ENCODE measurements around the gene KRTAP12-2.
"Not testable (repeated sequence)": the region's sequence is repeated elsewhere in the genome, so short reads cannot be mapped to it uniquely, and the experiment has no call there.

The KRTAP12-2 gene

DNA sequence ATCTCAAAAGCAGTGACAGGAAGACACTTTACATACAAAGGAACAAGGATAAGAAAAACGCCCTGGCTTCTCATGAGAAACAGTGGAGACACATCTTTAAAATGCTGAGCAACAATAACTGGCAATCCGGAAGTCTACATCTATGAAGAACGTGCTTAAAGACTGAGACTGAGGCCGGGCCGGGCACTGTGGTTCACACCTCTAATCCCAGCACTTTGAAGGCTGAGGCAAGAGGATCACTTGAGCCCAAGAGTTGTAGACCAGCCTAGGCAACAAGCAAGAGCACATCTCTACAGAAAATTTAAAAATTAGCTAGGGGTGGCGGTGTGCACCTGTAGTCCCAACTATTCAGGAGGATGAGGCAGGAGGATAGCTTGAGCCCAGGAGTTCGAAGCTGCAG is 17.4 kb upstream of the KRTAP12-2 start:
- whole genome bisulfite sequencing, 2 experiments, result 86 to 90% methylated on average over 7 of the region's 7 CpGs
- H3K27ac ChIP-seq (ENCODE audit: insufficient read depth, low read depth, low read length, poor library complexity, severe bottlenecking), result no peak overlapping the region
- H3K4me1 ChIP-seq (ENCODE audit: control insufficient read depth, insufficient read depth, low read length), result peaks cover 14% of the 10 kb centered on the region
- H3K36me3 ChIP-seq (ENCODE audit: control insufficient read depth, insufficient read depth, low read length), result no peaks in the 10 kb centered on the region
- no peak overlapping the region for H3K4me3 ChIP-seq (ENCODE audit: insufficient read depth, low read depth, low read length)
- H3K9me3 ChIP-seq (ENCODE audit: control insufficient read depth, low read length), result no peaks in the 10 kb centered on the region
- no peaks in the 10 kb centered on the region for H3K27me3 ChIP-seq (ENCODE audit: control insufficient read depth, insufficient read depth, low read length, poor library complexity, severe bottlenecking)

DNA sequence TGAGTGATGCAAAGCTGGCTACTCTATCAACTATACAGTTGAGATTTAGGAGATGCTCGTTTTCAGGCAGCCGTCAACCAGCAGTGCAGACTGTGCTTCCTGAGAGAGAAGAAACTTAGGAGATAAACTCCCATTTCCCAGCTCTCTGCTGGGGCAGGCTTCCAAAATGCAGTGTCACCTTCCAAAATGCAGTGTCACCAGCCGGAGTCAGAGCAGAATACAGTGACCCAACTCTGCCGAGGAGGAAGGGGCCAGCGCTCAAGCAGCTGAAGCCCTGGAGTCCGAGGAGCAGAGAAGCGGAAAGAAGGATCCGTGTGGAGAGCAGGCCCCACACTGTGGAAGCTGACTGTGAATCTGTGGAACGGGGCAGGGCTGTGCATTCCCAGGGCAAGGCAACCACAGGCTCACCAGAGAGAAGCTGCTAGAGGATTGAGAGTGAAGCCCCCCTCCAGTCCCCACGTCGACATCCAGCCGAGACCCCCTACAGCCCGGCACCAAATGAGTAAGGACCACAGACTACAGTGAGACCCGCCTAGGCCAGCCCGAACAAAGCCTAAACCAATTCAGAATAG is 15.9 kb upstream of the KRTAP12-2 start:
- Histone ChIP-seq H3K36me3 (ENCODE audit: control insufficient read depth, insufficient read depth, low read length) (no peaks in the 10 kb centered on the region), H3K27me3 (ENCODE audit: control insufficient read depth, insufficient read depth, low read length, poor library complexity, severe bottlenecking) (no peaks in the 10 kb centered on the region), H3K9me3 (ENCODE audit: control insufficient read depth, low read length) (no peaks in the 10 kb centered on the region), H3K4me3 (ENCODE audit: insufficient read depth, low read depth, low read length) (no peak overlapping the region), H3K27ac (ENCODE audit: insufficient read depth, low read depth, low read length, poor library complexity, severe bottlenecking) (no peak overlapping the region), H3K4me1 (ENCODE audit: control insufficient read depth, insufficient read depth, low read length) (peaks cover 13% of the 10 kb centered on the region)
- WGBS, 2 experiments, result 90 to 92% methylated on average over 15 of the region's 15 CpGs

GRCh38 chr21:44681861-44682579 is 15.3 kb upstream of the KRTAP12-2 start, which contains the start of gene KRTAP12-1:
Gene KRTAP12-1 (minus strand): TSS chr21:44682163. CDS start chr21:44682123, 40 bp downstream.
- H3K27me3 ChIP-seq (ENCODE audit: control insufficient read depth, insufficient read depth, low read length, poor library complexity, severe bottlenecking), result no peaks in the 10 kb centered on the region
- no peaks in the 10 kb centered on the region for H3K36me3 ChIP-seq (ENCODE audit: control insufficient read depth, insufficient read depth, low read length)
- no peaks in the 10 kb centered on the region for H3K9me3 ChIP-seq (ENCODE audit: control insufficient read depth, low read length)
- H3K4me1 ChIP-seq (ENCODE audit: control insufficient read depth, insufficient read depth, low read length), result peaks cover 7% of the 10 kb centered on the region
- no peak within 1 kb of the TSS for H3K27ac ChIP-seq (ENCODE audit: insufficient read depth, low read depth, low read length, poor library complexity, severe bottlenecking)
- WGBS, 2 experiments, result 94 to 95% methylated on average over 23 of the region's 23 CpGs
- no peak within 1 kb of the TSS for H3K4me3 ChIP-seq (ENCODE audit: insufficient read depth, low read depth, low read length)

DNA sequence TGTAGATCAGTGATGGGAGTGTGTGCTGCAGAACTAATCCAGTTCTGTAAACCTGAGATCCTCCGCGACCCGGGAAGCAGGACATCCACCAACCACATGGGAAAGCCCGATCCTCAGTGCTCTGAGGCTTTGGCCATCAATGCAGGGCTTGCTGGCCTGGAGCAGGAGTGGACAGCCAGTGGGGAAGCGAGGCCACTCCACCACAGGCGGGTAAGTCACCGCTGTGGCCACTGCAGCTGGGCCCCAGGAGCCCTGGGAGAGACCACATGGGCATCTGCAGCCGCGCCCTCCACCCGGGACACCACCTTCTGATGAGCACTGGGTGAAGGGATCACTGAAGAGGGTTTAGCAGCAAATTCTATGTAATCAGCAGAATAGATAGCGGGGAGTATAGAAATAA is 14.4 kb upstream of the KRTAP12-2 start:
- Histone ChIP-seq H3K4me1 (ENCODE audit: control insufficient read depth, insufficient read depth, low read length) (no peaks in the 10 kb centered on the region), H3K27me3 (ENCODE audit: control insufficient read depth, insufficient read depth, low read length, poor library complexity, severe bottlenecking) (no peaks in the 10 kb centered on the region), H3K9me3 (ENCODE audit: control insufficient read depth, low read length) (no peaks in the 10 kb centered on the region), H3K4me3 (ENCODE audit: insufficient read depth, low read depth, low read length) (no peak overlapping the region), H3K36me3 (ENCODE audit: control insufficient read depth, insufficient read depth, low read length) (no peaks in the 10 kb centered on the region), H3K27ac (ENCODE audit: insufficient read depth, low read depth, low read length, poor library complexity, severe bottlenecking) (no peak overlapping the region)
- 83% methylated on average over 11 of the region's 11 CpGs for WGBS, 2 experiments

- Histone ChIP-seq H3K9me3 (ENCODE audit: control insufficient read depth, low read length) (no peaks in the 10 kb centered on the region), H3K27me3 (ENCODE audit: control insufficient read depth, insufficient read depth, low read length, poor library complexity, severe bottlenecking) (no peaks in the 10 kb centered on the region), H3K27ac (ENCODE audit: insufficient read depth, low read depth, low read length, poor library complexity, severe bottlenecking) (no peak overlapping the region), H3K36me3 (ENCODE audit: control insufficient read depth, insufficient read depth, low read length) (no peaks in the 10 kb centered on the region), H3K4me3 (ENCODE audit: insufficient read depth, low read depth, low read length) (no peak overlapping the region), H3K4me1 (ENCODE audit: control insufficient read depth, insufficient read depth, low read length) (no peaks in the 10 kb centered on the region)
- WGBS, 2 experiments, result 95% methylated on average over 13 of the region's 13 CpGs
These were observed 11.2 kb upstream of the KRTAP12-2 start for GRCh38 chr21:44677881-44678280.

DNA sequence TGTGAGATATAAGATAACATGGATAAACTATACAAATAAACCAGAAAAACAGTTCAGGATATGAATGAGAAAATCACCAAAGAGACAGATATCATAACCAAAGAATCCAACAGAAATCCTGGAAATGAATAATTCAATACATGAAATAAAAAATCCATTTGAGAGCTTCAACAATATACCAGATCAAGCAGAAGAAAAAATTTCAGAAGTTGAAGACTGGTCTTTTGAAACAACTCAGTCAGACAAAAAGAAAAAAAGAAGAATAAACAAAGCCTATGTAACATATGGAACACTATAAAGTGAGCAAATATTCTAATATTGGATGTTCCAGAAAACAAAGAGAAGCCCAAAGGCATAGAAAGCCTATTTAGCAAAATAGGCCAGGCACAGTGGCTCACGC is 5.2 kb upstream of the KRTAP12-2 start:
- no peaks in the 10 kb centered on the region for H3K4me1 ChIP-seq (ENCODE audit: control insufficient read depth, insufficient read depth, low read length)
- no peaks in the 10 kb centered on the region for H3K36me3 ChIP-seq (ENCODE audit: control insufficient read depth, insufficient read depth, low read length)
- H3K27me3 ChIP-seq (ENCODE audit: control insufficient read depth, insufficient read depth, low read length, poor library complexity, severe bottlenecking), result no peaks in the 10 kb centered on the region
- no peak overlapping the region for H3K4me3 ChIP-seq (ENCODE audit: insufficient read depth, low read depth, low read length)
- H3K9me3 ChIP-seq (ENCODE audit: control insufficient read depth, low read length), result no peaks in the 10 kb centered on the region
- WGBS, 2 experiments, result 100% methylated on average over 1 of the region's 1 CpG
- no peak overlapping the region for H3K27ac ChIP-seq (ENCODE audit: insufficient read depth, low read depth, low read length, poor library complexity, severe bottlenecking)

GRCh38 chr21:44670642-44671432 is 4.1 kb upstream of the KRTAP12-2 start:
- Histone ChIP-seq H3K27ac (ENCODE audit: insufficient read depth, low read depth, low read length, poor library complexity, severe bottlenecking) (no peak overlapping the region), H3K4me3 (ENCODE audit: insufficient read depth, low read depth, low read length) (no peak overlapping the region), H3K4me1 (ENCODE audit: control insufficient read depth, insufficient read depth, low read length) (no peaks in the 10 kb centered on the region), H3K27me3 (ENCODE audit: control insufficient read depth, insufficient read depth, low read length, poor library complexity, severe bottlenecking) (no peaks in the 10 kb centered on the region), H3K36me3 (ENCODE audit: control insufficient read depth, insufficient read depth, low read length) (no peaks in the 10 kb centered on the region), H3K9me3 (ENCODE audit: control insufficient read depth, low read length) (no peaks in the 10 kb centered on the region)
- WGBS, 2 experiments, result 91 to 92% methylated on average over 3 of the region's 3 CpGs

- Histone ChIP-seq H3K27me3 (ENCODE audit: control insufficient read depth, insufficient read depth, low read length, poor library complexity, severe bottlenecking) (no peaks in the 10 kb centered on the region), H3K36me3 (ENCODE audit: control insufficient read depth, insufficient read depth, low read length) (no peaks in the 10 kb centered on the region), H3K9me3 (ENCODE audit: control insufficient read depth, low read length) (no peaks in the 10 kb centered on the region), H3K27ac (ENCODE audit: insufficient read depth, low read depth, low read length, poor library complexity, severe bottlenecking) (no peak overlapping the region), H3K4me3 (ENCODE audit: insufficient read depth, low read depth, low read length) (no peak overlapping the region), H3K4me1 (ENCODE audit: control insufficient read depth, insufficient read depth, low read length) (no peaks in the 10 kb centered on the region)
- 71 to 79% methylated on average over 1 of the region's 1 CpG for WGBS, 2 experiments
These were observed 885 bp upstream of the KRTAP12-2 start for GRCh38 chr21:44667612-44668011.

DNA sequence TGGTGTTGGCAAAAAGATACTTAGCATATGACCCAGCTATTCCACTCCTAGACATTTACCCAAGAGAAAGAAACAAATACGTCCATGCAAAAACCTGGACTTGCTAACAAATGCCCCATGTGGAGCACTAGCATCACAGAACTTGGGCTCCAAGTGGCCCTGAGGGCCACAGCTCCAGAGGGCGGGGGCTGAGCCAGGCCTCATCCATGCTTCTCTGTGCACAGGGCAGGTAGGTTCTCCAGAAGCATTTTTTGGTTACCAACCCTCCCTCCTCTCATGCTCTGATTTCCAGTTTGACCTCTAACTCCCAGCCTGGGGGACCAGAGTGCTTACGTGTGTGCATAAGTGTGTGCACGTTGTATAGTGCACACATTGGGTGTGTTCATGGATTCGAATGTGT is 2.0 kb downstream of the KRTAP12-2 start:
- no peaks in the 10 kb centered on the region for H3K36me3 ChIP-seq (ENCODE audit: control insufficient read depth, insufficient read depth, low read length)
- H3K27me3 ChIP-seq (ENCODE audit: control insufficient read depth, insufficient read depth, low read length, poor library complexity, severe bottlenecking), result no peaks in the 10 kb centered on the region
- no peaks in the 10 kb centered on the region for H3K9me3 ChIP-seq (ENCODE audit: control insufficient read depth, low read length)
- no peaks in the 10 kb centered on the region for H3K4me1 ChIP-seq (ENCODE audit: control insufficient read depth, insufficient read depth, low read length)
- H3K27ac ChIP-seq (ENCODE audit: insufficient read depth, low read depth, low read length, poor library complexity, severe bottlenecking), result no peak overlapping the region
- H3K4me3 ChIP-seq (ENCODE audit: insufficient read depth, low read depth, low read length), result no peak overlapping the region
- WGBS, 2 experiments, result 93 to 94% methylated on average over 5 of the region's 5 CpGs

GRCh38 chr21:44661567-44661966 is 5.2 kb downstream of the KRTAP12-2 start:
- H3K9me3 ChIP-seq (ENCODE audit: control insufficient read depth, low read length); H3K4me1 ChIP-seq (ENCODE audit: control insufficient read depth, insufficient read depth, low read length); H3K27ac ChIP-seq (ENCODE audit: insufficient read depth, low read depth, low read length, poor library complexity, severe bottlenecking); H3K27me3 ChIP-seq (ENCODE audit: control insufficient read depth, insufficient read depth, low read length, poor library complexity, severe bottlenecking); H3K4me3 ChIP-seq (ENCODE audit: insufficient read depth, low read depth, low read length); H3K36me3 ChIP-seq (ENCODE audit: control insufficient read depth, insufficient read depth, low read length): not testable (repeated sequence)
- 41 to 46% methylated on average over 6 of the region's 7 CpGs for WGBS, 2 experiments
